ENCODE data around the gene GNAT1. TPM values are rescaled to one million over a fixed set of nuclear protein-coding genes. Genes with fewer than 3 reads are reported as not detected.

The GNAT1 gene
- total and polyA plus RNA-seq, 2 donors (not counting 1 experiment from before 2014, with no cell fraction given), result not detected

DNA sequence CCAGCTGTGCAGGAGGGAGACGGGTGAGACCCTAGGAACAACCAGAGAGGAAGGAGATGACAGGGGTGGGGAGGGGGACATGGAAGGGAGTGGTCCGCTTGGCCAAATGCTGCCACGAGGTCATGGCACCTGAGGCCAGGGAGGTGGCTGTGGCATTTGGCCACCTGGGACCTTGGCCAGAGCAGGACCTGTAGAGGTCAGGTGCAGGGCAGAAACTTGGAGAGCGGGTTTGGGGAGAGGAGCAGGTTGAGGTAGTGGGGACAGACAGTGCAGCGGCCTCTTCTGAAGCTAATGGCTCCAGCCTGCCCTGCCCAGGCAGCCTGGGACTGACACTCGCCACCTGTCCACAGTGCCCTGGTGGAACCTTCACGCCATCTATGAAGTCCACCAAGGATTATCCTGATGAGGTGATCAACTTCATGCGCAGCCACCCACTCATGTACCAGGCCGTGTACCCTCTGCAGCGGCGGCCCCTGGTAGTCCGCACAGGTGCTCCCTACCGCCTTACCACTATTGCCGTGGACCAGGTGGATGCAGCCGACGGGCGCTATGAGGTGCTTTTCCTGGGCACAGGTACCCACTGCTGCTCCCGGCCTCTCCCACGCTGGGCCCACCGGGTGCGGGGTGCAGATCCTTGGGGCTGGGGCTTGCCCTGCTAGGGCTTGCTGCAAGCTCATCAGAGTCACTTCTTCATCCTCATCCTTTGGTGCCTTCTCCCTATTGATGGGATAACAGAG is 7.0 kb upstream of the GNAT1 start:
- POLR2A ChIA-PET, result no interaction called here
- no peak overlapping the region for H3K4me2 ChIP-seq (replicated peaks; ENCODE audit: low read depth, low read length, poor library complexity, severe bottlenecking)
- TF ChIP-seq, protein P1, sequence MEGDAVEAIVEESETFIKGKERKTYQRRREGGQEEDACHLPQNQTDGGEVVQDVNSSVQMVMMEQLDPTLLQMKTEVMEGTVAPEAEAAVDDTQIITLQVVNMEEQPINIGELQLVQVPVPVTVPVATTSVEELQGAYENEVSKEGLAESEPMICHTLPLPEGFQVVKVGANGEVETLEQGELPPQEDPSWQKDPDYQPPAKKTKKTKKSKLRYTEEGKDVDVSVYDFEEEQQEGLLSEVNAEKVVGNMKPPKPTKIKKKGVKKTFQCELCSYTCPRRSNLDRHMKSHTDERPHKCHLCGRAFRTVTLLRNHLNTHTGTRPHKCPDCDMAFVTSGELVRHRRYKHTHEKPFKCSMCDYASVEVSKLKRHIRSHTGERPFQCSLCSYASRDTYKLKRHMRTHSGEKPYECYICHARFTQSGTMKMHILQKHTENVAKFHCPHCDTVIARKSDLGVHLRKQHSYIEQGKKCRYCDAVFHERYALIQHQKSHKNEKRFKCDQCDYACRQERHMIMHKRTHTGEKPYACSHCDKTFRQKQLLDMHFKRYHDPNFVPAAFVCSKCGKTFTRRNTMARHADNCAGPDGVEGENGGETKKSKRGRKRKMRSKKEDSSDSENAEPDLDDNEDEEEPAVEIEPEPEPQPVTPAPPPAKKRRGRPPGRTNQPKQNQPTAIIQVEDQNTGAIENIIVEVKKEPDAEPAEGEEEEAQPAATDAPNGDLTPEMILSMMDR (IDR thresholded peaks at IDR 0.05), result no peak
- no peak for TF ChIP-seq EZH2 (IDR thresholded peaks at IDR 0.05; ENCODE audit: borderline replicate concordance, insufficient read depth, low read depth, low read length, poor library complexity, severe bottlenecking)

DNA sequence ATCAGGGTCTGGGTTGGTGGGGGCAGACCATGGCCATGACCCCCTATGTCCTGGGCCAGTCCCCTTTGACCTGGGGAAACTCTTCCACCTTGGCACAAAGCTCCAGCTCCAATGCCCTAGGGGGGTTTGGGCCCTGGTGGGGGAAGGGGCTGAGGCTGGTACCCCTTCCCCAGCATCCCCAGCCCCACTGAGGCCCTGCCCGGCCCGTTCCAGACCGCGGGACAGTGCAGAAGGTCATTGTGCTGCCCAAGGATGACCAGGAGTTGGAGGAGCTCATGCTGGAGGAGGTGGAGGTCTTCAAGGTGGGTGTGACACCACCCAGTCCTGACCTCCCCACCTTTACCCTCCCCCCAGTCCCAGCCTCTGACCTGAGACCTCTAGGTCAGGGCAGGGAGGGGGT is 6.2 kb upstream of the GNAT1 start:
- Mint-ChIP-seq H3K27me3 (no peaks in the 10 kb centered on the region), H3K4me1 (no peaks in the 10 kb centered on the region), H3K9me3 (ENCODE audit: insufficient read depth) (no peaks in the 10 kb centered on the region), H3K4me3 (no peak overlapping the region), H3K27ac (no peak overlapping the region)
- H3K4me1 ChIP-seq (ENCODE audit: control insufficient read depth in 2 of 2, insufficient read depth in 2 of 2, low read length in 2 of 2), result no peaks in the 10 kb centered on the region
- no CpG with 5 or more reads among the region's 4 CpGs for WGBS (ENCODE audit: insufficient coverage)
- intact Hi-C loops (cut with micrococcal nuclease), result no loop called here
- no peak overlapping the region for H3K4me3 ChIP-seq (ENCODE audit: control extremely low read depth in 1 of 5, extremely low read depth in 1 of 5, insufficient read depth in 1 of 5, low read depth in 2 of 5, low read length in 4 of 5)
- POLR2A ChIA-PET, result no interaction called here
- no peaks in the 10 kb centered on the region for H3K36me3 ChIP-seq (replicated peaks in 1 of 2; ENCODE audit: control extremely low read depth in 1 of 2, control insufficient read depth in 1 of 2, extremely low read depth in 1 of 2, insufficient read depth in 2 of 2, low read length in 1 of 2)
- H3K9me3 ChIP-seq (ENCODE audit: control extremely low read depth in 1 of 3, control insufficient read depth in 2 of 3, insufficient read depth in 1 of 3, low read length in 2 of 3), result no peaks in the 10 kb centered on the region
- H4K20me1 ChIP-seq (ENCODE audit: control insufficient read depth, insufficient read depth, low read length, poor library complexity, severe bottlenecking), result no peaks in the 10 kb centered on the region
- ATAC-seq (ENCODE audit: low read depth), result no peak
- no peak overlapping the region for H2AFZ ChIP-seq (ENCODE audit: insufficient read depth, low read depth, low read length, poor library complexity, severe bottlenecking)
- H3K9ac ChIP-seq (ENCODE audit: low read length), result no peak overlapping the region
- CTCF ChIA-PET, result interaction anchor here (0.7 kb wide), 1 partner anchor 10 kb away, joined by 3 read pairs; no protein-coding TSS in a partner anchor
- H3K79me2 ChIP-seq (ENCODE audit: control insufficient read depth, insufficient read depth, low read length), result no peaks in the 10 kb centered on the region
- H3K4me2 ChIP-seq (replicated peaks; ENCODE audit: low read depth, low read length, poor library complexity, severe bottlenecking), result no peak overlapping the region
- no peak for DNase-seq
- H3K27me3 ChIP-seq (replicated peaks in 1 of 4; ENCODE audit: control extremely low read depth in 1 of 4, control insufficient read depth in 3 of 4, insufficient read depth in 4 of 4, low read length in 3 of 4), result no peaks in the 10 kb centered on the region
- no peak overlapping the region for H3K27ac ChIP-seq (ENCODE audit: low read length in 2 of 2)
- TF ChIP-seq EZH2 (IDR thresholded peaks at IDR 0.05; ENCODE audit: borderline replicate concordance, insufficient read depth, low read depth, low read length, poor library complexity, severe bottlenecking), result no peak
- TF ChIP-seq, protein P1 (IDR thresholded peaks at IDR 0.05), result no peak

More for the DNA sequence above, 7.0 kb upstream of the GNAT1 start:
- no peak overlapping the region for H3K27ac ChIP-seq (ENCODE audit: low read length in 2 of 2)
- no peak overlapping the region for H3K9ac ChIP-seq (ENCODE audit: low read length)
- no peaks in the 10 kb centered on the region for H3K4me1 Mint-ChIP-seq
- H3K27me3 ChIP-seq (replicated peaks in 1 of 4; ENCODE audit: control extremely low read depth in 1 of 4, control insufficient read depth in 3 of 4, insufficient read depth in 4 of 4, low read length in 3 of 4), result no peaks in the 10 kb centered on the region
- no peaks in the 10 kb centered on the region for H3K4me1 ChIP-seq (ENCODE audit: control insufficient read depth in 2 of 2, insufficient read depth in 2 of 2, low read length in 2 of 2)
- no peak overlapping the region for H3K4me3 Mint-ChIP-seq
- no peaks in the 10 kb centered on the region for H3K36me3 ChIP-seq (replicated peaks in 1 of 2; ENCODE audit: control extremely low read depth in 1 of 2, control insufficient read depth in 1 of 2, extremely low read depth in 1 of 2, insufficient read depth in 2 of 2, low read length in 1 of 2)
- intact Hi-C loops (cut with micrococcal nuclease), result no loop called here
- H3K27ac Mint-ChIP-seq, result no peak overlapping the region
- H3K4me3 ChIP-seq (ENCODE audit: control extremely low read depth in 1 of 5, extremely low read depth in 1 of 5, insufficient read depth in 1 of 5, low read depth in 2 of 5, low read length in 4 of 5), result no peak overlapping the region
- H3K27me3 Mint-ChIP-seq, result no peaks in the 10 kb centered on the region
- H3K79me2 ChIP-seq (ENCODE audit: control insufficient read depth, insufficient read depth, low read length), result no peaks in the 10 kb centered on the region
- no peak overlapping the region for H2AFZ ChIP-seq (ENCODE audit: insufficient read depth, low read depth, low read length, poor library complexity, severe bottlenecking)
- no peaks in the 10 kb centered on the region for H3K9me3 Mint-ChIP-seq (ENCODE audit: insufficient read depth)
- no peaks in the 10 kb centered on the region for H4K20me1 ChIP-seq (ENCODE audit: control insufficient read depth, insufficient read depth, low read length, poor library complexity, severe bottlenecking)
- WGBS (ENCODE audit: insufficient coverage), result 95% methylated on average over 18 of the region's 21 CpGs
- no peak for ATAC-seq (ENCODE audit: low read depth)
- CTCF ChIA-PET, result interaction anchor here (0.6 kb wide), 1 partner anchor 42 kb away, joined by 5 read pairs; no protein-coding TSS in a partner anchor
- DNase-seq, result no peak
- no peaks in the 10 kb centered on the region for H3K9me3 ChIP-seq (ENCODE audit: control extremely low read depth in 1 of 3, control insufficient read depth in 2 of 3, insufficient read depth in 1 of 3, low read length in 2 of 3)
